Glutamatergic neuron (in vitro differentiated cells): Measurements from ENCODE around the gene ZW10. TPM values are rescaled to one million over a fixed set of nuclear protein-coding genes. Genes with fewer than 3 reads are reported as not detected.

Experiments
- DNase-seq: peaks from one replicate; pipeline ENCODE4 v3.0.0; 2022
- H3K27ac Mint-ChIP-seq: one replicate; pipeline ENCODE4 v1.8.0; 2020; ENCODE audit warnings: mild to moderate bottlenecking, mixed read lengths, inconsistent platforms; ENCODE audit not compliant: unreplicated experiment
- H3K27me3 Mint-ChIP-seq: one replicate; pipeline ENCODE4 v1.8.0; 2020; ENCODE audit warnings: mild to moderate bottlenecking, moderate library complexity, mixed read lengths, inconsistent platforms; ENCODE audit not compliant: unreplicated experiment
- H3K36me3 Mint-ChIP-seq: one replicate; pipeline ENCODE4 v1.8.0; 2020; ENCODE audit warnings: mild to moderate bottlenecking, mixed read lengths, inconsistent platforms; ENCODE audit not compliant: unreplicated experiment
- H3K4me1 Mint-ChIP-seq: one replicate; pipeline ENCODE4 v1.8.0; 2020; ENCODE audit warnings: mild to moderate bottlenecking, low read depth, mixed read lengths, inconsistent platforms; ENCODE audit not compliant: unreplicated experiment
- H3K4me3 Mint-ChIP-seq: one replicate; pipeline ENCODE4 v1.8.0; 2020; ENCODE audit warnings: mild to moderate bottlenecking, mixed read lengths, inconsistent platforms; ENCODE audit not compliant: unreplicated experiment
- H3K9me3 Mint-ChIP-seq: one replicate; pipeline ENCODE4 v1.8.0; 2020; ENCODE audit warnings: mild to moderate bottlenecking, moderate library complexity, mixed read lengths, inconsistent platforms; ENCODE audit not compliant: unreplicated experiment
- total RNA-seq: library from RNA; stranded (reverse); fragmentation: NEBNext Ultra II Directional; extraction: Animal tissue kit (Norgen Biotek cat#: 25700); gene quantifications from one replicate; pipeline ENCODE4 v1.2.1, GENCODE V29; 2021; ENCODE audit not compliant: unreplicated experiment
- TF ChIP-seq, protein P1 (sequence below): fragments of 200-600 bp; sonication (generic); IDR thresholded peaks from one replicate; pipeline ENCODE4 v1.5.0; 2021; ENCODE audit not compliant: partially characterized antibody, unreplicated experiment

Gene ZW10
- total RNA-seq, 1 donor from 2014 or later = 10.5 TPM

DNA sequence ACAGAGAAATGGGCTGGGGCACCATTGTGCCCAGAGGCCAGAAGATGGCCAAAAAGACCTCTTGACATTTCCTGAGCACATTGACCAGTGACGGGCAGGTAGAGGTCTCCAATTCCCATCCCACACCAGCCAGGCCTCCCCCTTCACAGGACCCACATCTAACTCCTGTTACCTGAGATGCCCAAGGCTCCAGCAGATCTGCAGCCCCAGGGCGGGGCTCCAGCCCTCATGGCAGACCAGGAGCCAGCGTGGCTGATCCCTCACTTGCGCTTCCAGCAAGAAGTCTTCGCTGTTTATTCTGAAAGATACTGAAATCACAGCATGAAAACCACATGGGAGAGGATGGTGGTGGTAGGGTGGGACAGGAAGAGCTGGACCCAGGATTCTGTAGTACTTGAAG is 76.4 kb downstream of the ZW10 start:
- H3K4me3 Mint-ChIP-seq = no peak overlapping the region
- TF ChIP-seq, protein P1, sequence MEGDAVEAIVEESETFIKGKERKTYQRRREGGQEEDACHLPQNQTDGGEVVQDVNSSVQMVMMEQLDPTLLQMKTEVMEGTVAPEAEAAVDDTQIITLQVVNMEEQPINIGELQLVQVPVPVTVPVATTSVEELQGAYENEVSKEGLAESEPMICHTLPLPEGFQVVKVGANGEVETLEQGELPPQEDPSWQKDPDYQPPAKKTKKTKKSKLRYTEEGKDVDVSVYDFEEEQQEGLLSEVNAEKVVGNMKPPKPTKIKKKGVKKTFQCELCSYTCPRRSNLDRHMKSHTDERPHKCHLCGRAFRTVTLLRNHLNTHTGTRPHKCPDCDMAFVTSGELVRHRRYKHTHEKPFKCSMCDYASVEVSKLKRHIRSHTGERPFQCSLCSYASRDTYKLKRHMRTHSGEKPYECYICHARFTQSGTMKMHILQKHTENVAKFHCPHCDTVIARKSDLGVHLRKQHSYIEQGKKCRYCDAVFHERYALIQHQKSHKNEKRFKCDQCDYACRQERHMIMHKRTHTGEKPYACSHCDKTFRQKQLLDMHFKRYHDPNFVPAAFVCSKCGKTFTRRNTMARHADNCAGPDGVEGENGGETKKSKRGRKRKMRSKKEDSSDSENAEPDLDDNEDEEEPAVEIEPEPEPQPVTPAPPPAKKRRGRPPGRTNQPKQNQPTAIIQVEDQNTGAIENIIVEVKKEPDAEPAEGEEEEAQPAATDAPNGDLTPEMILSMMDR = no peak
- no peak for DNase-seq
- peaks cover 7% of the 10 kb centered on the region for H3K27me3 Mint-ChIP-seq
- H3K4me1 Mint-ChIP-seq = peaks cover 6% of the 10 kb centered on the region
- peaks cover 15% of the 10 kb centered on the region for H3K36me3 Mint-ChIP-seq
- H3K27ac Mint-ChIP-seq = no peak overlapping the region
- peaks cover 10% of the 10 kb centered on the region for H3K9me3 Mint-ChIP-seq

- no peak overlapping the region for H3K4me3 Mint-ChIP-seq
- peaks cover 7% of the 10 kb centered on the region for H3K27me3 Mint-ChIP-seq
- TF ChIP-seq, protein P1 = no peak
- H3K27ac Mint-ChIP-seq = no peak overlapping the region
- peaks cover 8% of the 10 kb centered on the region for H3K9me3 Mint-ChIP-seq
- H3K4me1 Mint-ChIP-seq = peaks cover 6% of the 10 kb centered on the region
- no peak for DNase-seq
- peaks cover 6% of the 10 kb centered on the region for H3K36me3 Mint-ChIP-seq
Observed at GRCh38 chr11:113695207-113695606, 78.3 kb downstream of the ZW10 start.

- Mint-ChIP-seq H3K27ac (no peak overlapping the region), H3K9me3 (peaks cover 7% of the 10 kb centered on the region), H3K27me3 (peaks cover 7% of the 10 kb centered on the region), H3K4me3 (no peak overlapping the region), H3K36me3 (peaks cover 5% of the 10 kb centered on the region), H3K4me1 (peaks cover 6% of the 10 kb centered on the region)
- TF ChIP-seq, protein P1 = no peak
- no peak for DNase-seq
Observed at GRCh38 chr11:113694390-113694789, 79.1 kb downstream of the ZW10 start.

DNA sequence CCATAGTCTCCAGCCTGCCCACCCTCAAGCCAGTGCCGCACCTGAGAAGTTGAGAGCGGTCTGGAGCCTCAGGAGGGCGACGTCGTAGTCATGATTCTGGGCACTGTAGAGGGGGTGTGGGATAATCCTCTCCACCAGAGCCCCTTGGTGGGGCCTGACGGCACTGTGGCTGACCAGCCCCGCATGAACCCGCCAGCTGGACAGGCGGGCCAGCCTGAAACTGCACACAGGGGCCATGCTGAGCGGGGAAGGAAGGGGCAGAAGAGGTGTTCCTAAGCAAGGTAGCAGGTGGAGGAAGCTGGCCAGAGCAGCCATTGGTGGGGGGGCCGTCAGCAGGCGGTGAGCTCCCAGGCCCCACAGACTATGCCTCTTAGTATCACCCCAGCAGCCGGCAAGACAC is 80.5 kb downstream of the ZW10 start:
- Mint-ChIP-seq H3K27ac (no peak overlapping the region), H3K9me3 (no peaks in the 10 kb centered on the region), H3K27me3 (peaks cover 2% of the 10 kb centered on the region), H3K36me3 (no peaks in the 10 kb centered on the region), H3K4me3 (no peak overlapping the region), H3K4me1 (no peaks in the 10 kb centered on the region)
- no peak for DNase-seq
- TF ChIP-seq, protein P1 = no peak

- Mint-ChIP-seq H3K36me3 (no peaks in the 10 kb centered on the region), H3K4me1 (peaks cover 2% of the 10 kb centered on the region), H3K27ac (no peak overlapping the region), H3K27me3 (no peaks in the 10 kb centered on the region), H3K4me3 (no peak overlapping the region), H3K9me3 (no peaks in the 10 kb centered on the region)
- no peak for DNase-seq
- TF ChIP-seq, protein P1 = peak; percentile 66
Observed at GRCh38 chr11:113690619-113691569, 82.6 kb downstream of the ZW10 start.
